GM23338 (cell line): Measurements from ENCODE around the gene USP48. TPM values are rescaled to one million over a fixed set of nuclear protein-coding genes. Genes with fewer than 3 reads are reported as not detected.

ENCODE experiments used
- ATAC-seq: fragments of 200-7000 bp; cut with Tn5 transposase; 3 replicates; pipeline ENCODE4 v1.9.1; 2020
- DNase-seq: peaks from one replicate; pipeline ENCODE4 v3.0.0-alpha.2; 2015; ENCODE audit warnings: low spot score
- H2AFZ ChIP-seq: fragments of 200-600 bp; sonication (generic); 2 replicates; pipeline ENCODE4 v1.8.0; 2016; ENCODE audit warnings: antibody characterized with exemption, mild to moderate bottlenecking, moderate library complexity
- H3F3A ChIP-seq: fragments of 200-600 bp; sonication (generic); replicated peaks from 2 replicates; pipeline ENCODE4 v1.8.0; 2017; ENCODE audit warnings: antibody characterized with exemption, mixed run types, low read depth
- H3K27ac ChIP-seq: fragments of 200-600 bp; sonication (generic); 2 replicates; pipeline ENCODE4 v1.6.1; 2016; ENCODE audit warnings: low read depth
- H3K27me3 ChIP-seq: fragments of 200-600 bp; sonication (generic); 2 replicates; pipeline ENCODE4 v1.8.0; 2016; ENCODE audit warnings: mild to moderate bottlenecking, mixed run types, moderate library complexity; ENCODE audit not compliant: insufficient read depth
- H3K36me3 ChIP-seq: fragments of 200-600 bp; sonication (generic); 2 replicates; pipeline ENCODE4 v1.8.0; 2016; ENCODE audit warnings: mild to moderate bottlenecking; ENCODE audit not compliant: insufficient read depth
- H3K4me1 ChIP-seq: fragments of 200-600 bp; sonication (generic); 2 replicates; pipeline ENCODE4 v1.8.0; 2016; ENCODE audit warnings: mild to moderate bottlenecking, moderate library complexity; ENCODE audit not compliant: insufficient read depth
- H3K4me2 ChIP-seq: fragments of 200-600 bp; sonication (generic); 2 replicates; pipeline ENCODE4 v1.7.1; 2017; ENCODE audit warnings: mixed run types
- H3K4me3 ChIP-seq: fragments of 200-600 bp; sonication (generic); 2 replicates; pipeline ENCODE4 v1.6.1; 2016; ENCODE audit warnings: mixed run types
- H3K79me2 ChIP-seq: fragments of 200-600 bp; sonication (generic); replicated peaks from 2 replicates; pipeline ENCODE4 v1.8.0; 2017; ENCODE audit warnings: mild to moderate bottlenecking; ENCODE audit not compliant: insufficient read depth
- H3K9me2 ChIP-seq: fragments of 200-600 bp; sonication (generic); 2 replicates; pipeline ENCODE4 v1.8.0; 2017; ENCODE audit not compliant: insufficient read depth
- H4K20me1 ChIP-seq: fragments of 200-600 bp; sonication (generic); replicated peaks from 2 replicates; pipeline ENCODE4 v1.8.0; 2017; ENCODE audit warnings: mild to moderate bottlenecking; ENCODE audit not compliant: insufficient read depth
- H3K27ac Mint-ChIP-seq: 2 replicates; pipeline ENCODE4 v1.8.0; 2020; ENCODE audit warnings: inconsistent platforms, mild to moderate bottlenecking, moderate library complexity, mixed read lengths
- H3K27me3 Mint-ChIP-seq: 3 replicates; pipeline ENCODE4 v1.8.0; 2022; ENCODE audit warnings: low read depth, mild to moderate bottlenecking, moderate library complexity, mixed read lengths, inconsistent platforms; ENCODE audit not compliant: insufficient read depth, poor library complexity
- H3K36me3 Mint-ChIP-seq: 3 replicates; pipeline ENCODE4 v1.8.0; 2021; ENCODE audit warnings: low read depth, mild to moderate bottlenecking, inconsistent platforms, moderate library complexity, mixed read lengths
- H3K4me1 Mint-ChIP-seq: 3 replicates; pipeline ENCODE4 v1.8.0; 2020; ENCODE audit warnings: mild to moderate bottlenecking, inconsistent platforms, mixed read lengths
- H3K4me3 Mint-ChIP-seq: 3 replicates; pipeline ENCODE4 v1.8.0; 2021; ENCODE audit warnings: moderate library complexity, mild to moderate bottlenecking, inconsistent platforms, mixed read lengths
- H3K9me3 Mint-ChIP-seq: 3 replicates; pipeline ENCODE4 v1.8.0; 2020; ENCODE audit warnings: moderate library complexity, mild to moderate bottlenecking, inconsistent platforms, mixed read lengths
- CTCF ChIP-seq, 2 experiments: fragments of 200-600 bp in 1 of 2; sonication (generic) in 1 of 2; conservative IDR thresholded peaks; 2 replicates each; pipeline versions ENCODE4 v1.5.1 to v1.6.1; 2016 to 2017; ENCODE audit warnings: antibody characterized with exemption in 2 of 2, low read depth in 2 of 2, mild to moderate bottlenecking in 2 of 2, moderate library complexity in 1 of 2
- ETS1 ChIP-seq: IDR thresholded peaks from 2 replicates; pipeline ENCODE4 v1.6.1; 2016; ENCODE audit warnings: antibody characterized with exemption
- EZH2 ChIP-seq: fragments of 200-600 bp; sonication (generic); IDR thresholded peaks from one replicate; pipeline ENCODE4 v1.8.0; 2017; ENCODE audit warnings: antibody characterized with exemption, mild to moderate bottlenecking, low read depth; ENCODE audit not compliant: unreplicated experiment
- EZH2phosphoT487 ChIP-seq: fragments of 200-600 bp; sonication (generic); IDR thresholded peaks from one replicate; pipeline ENCODE4 v1.8.1; 2018; ENCODE audit warnings: antibody characterized with exemption; ENCODE audit not compliant: unreplicated experiment
- JUNB ChIP-seq: IDR thresholded peaks from one replicate; pipeline ENCODE4 v1.6.1; 2016; ENCODE audit warnings: antibody characterized with exemption; ENCODE audit not compliant: unreplicated experiment
- NANOG ChIP-seq: IDR thresholded peaks from 2 replicates; pipeline ENCODE4 v1.6.1; 2016; ENCODE audit warnings: antibody characterized with exemption, borderline replicate concordance
- POLR2AphosphoS5 ChIP-seq: IDR thresholded peaks from 2 replicates; pipeline ENCODE4 v1.6.1; 2016; ENCODE audit warnings: antibody characterized with exemption, low read depth
- REST ChIP-seq: IDR thresholded peaks from one replicate; pipeline ENCODE4 v1.6.1; 2018; ENCODE audit warnings: antibody characterized with exemption; ENCODE audit not compliant: unreplicated experiment
- STAT1 ChIP-seq: IDR thresholded peaks from one replicate; pipeline ENCODE4 v1.6.1; 2016; ENCODE audit warnings: antibody characterized with exemption; ENCODE audit not compliant: unreplicated experiment
- ZNF114 ChIP-seq: fragments of 250-450 bp; sonication (Bioruptor Pico); IDR thresholded peaks from 2 replicates; pipeline ENCODE4 v1.5.0; 2020; ENCODE audit warnings: mild to moderate bottlenecking, moderate library complexity
- ZNF331 ChIP-seq: fragments of 250-450 bp; sonication (Bioruptor Pico); IDR thresholded peaks from 2 replicates; pipeline ENCODE4 v1.5.0; 2020; ENCODE audit warnings: low read depth, mild to moderate bottlenecking, moderate library complexity
- ZNF462 ChIP-seq: fragments of 250-450 bp; sonication (Bioruptor Pico); IDR thresholded peaks from 2 replicates; pipeline ENCODE4 v1.5.0; 2020; ENCODE audit warnings: mild to moderate bottlenecking, moderate library complexity
- polyA plus RNA-seq: library from polyadenylated mRNA; unstranded; fragments of >200 nt; fragmentation: Nextera tagmentation; extraction: Ambion mirVana; gene quantifications from 2 replicates; pipeline ENCODE4 v1.2.1, GENCODE V29; 2016
- total RNA-seq: library from RNA; depleted of rRNA; stranded (reverse); fragments of >200 nt; shearing (Covaris generic); gene quantifications from 2 replicates; pipeline ENCODE4 v1.2.3, GENCODE V29; 2014

The USP48 gene
- total and polyA plus RNA-seq, 2 experiments from 2014 or later = 85.9 to 151 TPM

- H3K4me1 Mint-ChIP-seq = no peaks in the 10 kb centered on the region
- no peak overlapping the region for H2AFZ ChIP-seq
- H3K36me3 ChIP-seq = no peaks in the 10 kb centered on the region
- ATAC-seq = no peak
- H3K9me3 Mint-ChIP-seq = peaks cover 4% of the 10 kb centered on the region; the same call in 2 of the 3 replicates
- no peak for DNase-seq
- no peaks in the 10 kb centered on the region for H3K9me2 ChIP-seq
- H3F3A ChIP-seq = no peaks in the 10 kb centered on the region
- no peaks in the 10 kb centered on the region for H3K27me3 ChIP-seq
- TF ChIP-seq STAT1 = no peak
- TF ChIP-seq ZNF331 (CRISPR knock-in tag) = no peak
- TF ChIP-seq JUNB = no peak
- no peak for TF ChIP-seq EZH2
- TF ChIP-seq ZNF462 = no peak
- no peak for TF ChIP-seq REST
- TF ChIP-seq NANOG = no peak
- TF ChIP-seq POLR2AphosphoS5 = no peak
- no peak for TF ChIP-seq EZH2phosphoT487
- no peak for TF ChIP-seq ETS1
- TF ChIP-seq CTCF (conservative IDR thresholded peaks at IDR 0.05; ENCODE audit: low read depth in 2 of 2) = no peak
- TF ChIP-seq ZNF114 (CRISPR knock-in tag) = no peak
- H3K79me2 ChIP-seq = no peaks in the 10 kb centered on the region
- peaks cover 10% of the 10 kb centered on the region for H3K27me3 Mint-ChIP-seq
- H3K36me3 Mint-ChIP-seq = no peaks in the 10 kb centered on the region
- no peak overlapping the region for H3K27ac ChIP-seq
- no peaks in the 10 kb centered on the region for H4K20me1 ChIP-seq
- H3K4me1 ChIP-seq = no peaks in the 10 kb centered on the region
- no peak overlapping the region for H3K4me3 Mint-ChIP-seq
- no peak overlapping the region for H3K4me3 ChIP-seq
- H3K27ac Mint-ChIP-seq = no peak overlapping the region
- H3K4me2 ChIP-seq = no peak overlapping the region
These were observed 18.2 kb upstream of the USP48 start for GRCh38 chr1:21801100-21801499.
